Left ventricle myocardium superior (tissue), 1 donor: ENCODE measurements around the gene AKAP5. TPM values are rescaled to one million over a fixed set of nuclear protein-coding genes. Genes with fewer than 3 reads are reported as not detected.
A peak's percentile ranks its signal among the peaks of the same experiment; 100 is the strongest.
"Not testable (repeated sequence)": the region's sequence is repeated elsewhere in the genome, so short reads cannot be mapped to it uniquely, and the experiment has no call there.

Experiments used
- ATAC-seq: fragments of 200-7000 bp; cut with Tn5 transposase; one replicate; pipeline ENCODE4 v1.9.1; 2020; ENCODE audit warnings: mild to moderate bottlenecking, moderate library complexity
- DNase-seq: peaks from one replicate; pipeline ENCODE4 v3.0.0-alpha.2; 2020
- intact Hi-C: fragments of 100-400 bp; cut with micrococcal nuclease; formaldehyde crosslinking; loops from one replicate; pipeline ENCODE4 v1.11.0; 2022
- total RNA-seq: library from RNA; stranded (reverse); fragmentation: NEBNext Ultra II Directional; extraction: Animal tissue kit (Norgen Biotek cat#: 25700); gene quantifications from one replicate; pipeline ENCODE4 v1.2.1, GENCODE V29; 2021
- donor health status: DM: no; HTN: yes; CAD: no; lungs with severe emphysema.

The AKAP5 gene
- total RNA-seq, 1 donor from 2014 or later = 0.30 TPM

DNA sequence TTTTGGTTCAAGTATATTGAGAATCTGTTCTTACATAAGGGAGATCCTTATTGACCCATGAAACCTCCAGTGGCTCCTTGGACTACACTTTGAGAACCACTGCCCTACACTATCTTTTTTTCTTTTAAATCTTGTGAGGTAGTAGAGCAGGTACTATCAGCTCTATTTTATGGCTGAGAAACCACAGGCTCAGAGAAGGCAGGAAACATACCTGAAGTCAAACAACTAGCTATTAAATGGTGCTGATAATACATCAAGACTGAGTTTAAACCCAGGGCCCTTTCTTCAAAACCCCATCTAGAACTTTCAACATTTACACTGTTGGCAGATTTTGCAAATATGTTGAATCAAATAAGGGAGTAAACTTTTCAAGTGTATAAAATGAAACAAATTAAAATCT is 31.5 kb downstream of the AKAP5 start:
- DNase-seq (no peak), ATAC-seq (no peak)
- intact Hi-C loops = no loop called here

DNA sequence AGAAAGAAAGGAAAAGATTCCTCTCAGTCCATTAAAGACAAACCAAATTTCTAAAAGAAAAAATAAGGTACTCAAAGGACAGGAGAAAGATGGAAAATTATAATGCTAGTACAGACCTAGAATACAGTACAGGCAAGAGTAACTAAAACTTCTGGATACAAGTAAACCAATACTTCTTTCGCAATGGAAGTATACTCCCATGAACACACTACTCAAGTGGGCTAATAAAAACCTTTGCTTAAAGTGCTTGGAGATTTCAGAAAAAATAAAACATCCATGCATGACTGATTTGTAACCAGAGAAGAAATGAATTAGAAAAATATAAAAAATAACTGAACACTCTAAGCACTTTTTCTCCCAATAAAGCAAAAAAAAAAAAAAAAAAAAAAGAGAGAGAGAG is 34.8 kb downstream of the AKAP5 start:
- intact Hi-C loops = no loop called here
- ATAC-seq = no peak
- DNase-seq = no peak

DNA sequence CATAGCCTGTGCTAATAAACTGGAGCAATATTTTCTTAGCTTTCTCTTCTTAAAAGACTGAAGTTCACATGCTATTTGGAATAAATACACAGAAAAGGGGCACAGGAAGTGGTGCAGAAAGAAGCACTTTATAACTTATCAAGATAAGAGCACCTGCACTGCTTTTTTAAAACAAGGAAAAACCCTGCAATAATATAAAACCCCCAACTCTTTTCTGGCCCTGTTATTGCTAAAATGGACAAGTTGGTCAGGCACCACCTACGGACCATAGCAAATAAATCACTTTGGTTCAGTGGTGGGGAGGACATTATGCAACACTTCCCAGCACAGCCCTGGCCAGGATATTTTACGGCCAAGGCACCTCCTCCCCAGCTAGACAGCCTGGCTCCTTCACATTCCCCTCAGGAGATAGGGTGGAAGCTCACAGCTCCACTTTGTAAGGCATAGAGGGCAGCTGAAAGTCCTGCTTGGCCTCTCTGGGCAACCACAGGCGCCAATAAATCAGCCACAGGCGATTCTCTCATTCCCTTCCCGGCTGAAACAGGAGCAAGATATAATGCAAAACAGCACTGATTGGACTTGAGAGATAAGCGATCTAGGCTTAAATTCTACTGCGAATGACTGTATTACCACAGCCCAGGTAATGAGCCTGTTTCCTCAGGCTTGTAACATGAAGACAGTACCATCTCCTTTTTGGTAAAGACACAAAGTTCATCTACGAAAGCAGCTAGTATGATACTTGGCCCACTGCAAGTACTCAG is 36.3 kb downstream of the AKAP5 start:
- peak; percentile 24 for ATAC-seq
- intact Hi-C loops = no loop called here
- DNase-seq = peak; percentile 61

DNA sequence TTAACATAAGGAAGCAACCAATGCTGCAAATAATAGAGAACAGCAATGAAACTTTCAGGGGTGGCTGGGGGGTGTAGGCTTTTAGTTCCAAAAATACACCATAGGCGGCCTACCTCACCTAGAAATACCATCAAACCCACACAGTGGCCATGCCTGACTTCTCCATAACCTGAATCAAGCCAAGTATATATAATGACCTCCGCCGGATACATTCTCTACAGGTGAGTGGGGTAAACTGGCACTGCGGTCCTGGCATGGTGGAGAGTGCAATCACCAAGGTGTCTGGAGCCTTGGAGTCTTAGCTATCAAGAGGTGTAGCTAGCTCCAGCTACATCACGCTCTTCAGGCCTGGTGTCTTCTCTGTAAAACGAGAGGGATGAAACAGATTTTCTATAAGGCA is 37.2 kb downstream of the AKAP5 start:
- no peak for ATAC-seq
- DNase-seq = no peak
- intact Hi-C loops = no loop called here

DNA sequence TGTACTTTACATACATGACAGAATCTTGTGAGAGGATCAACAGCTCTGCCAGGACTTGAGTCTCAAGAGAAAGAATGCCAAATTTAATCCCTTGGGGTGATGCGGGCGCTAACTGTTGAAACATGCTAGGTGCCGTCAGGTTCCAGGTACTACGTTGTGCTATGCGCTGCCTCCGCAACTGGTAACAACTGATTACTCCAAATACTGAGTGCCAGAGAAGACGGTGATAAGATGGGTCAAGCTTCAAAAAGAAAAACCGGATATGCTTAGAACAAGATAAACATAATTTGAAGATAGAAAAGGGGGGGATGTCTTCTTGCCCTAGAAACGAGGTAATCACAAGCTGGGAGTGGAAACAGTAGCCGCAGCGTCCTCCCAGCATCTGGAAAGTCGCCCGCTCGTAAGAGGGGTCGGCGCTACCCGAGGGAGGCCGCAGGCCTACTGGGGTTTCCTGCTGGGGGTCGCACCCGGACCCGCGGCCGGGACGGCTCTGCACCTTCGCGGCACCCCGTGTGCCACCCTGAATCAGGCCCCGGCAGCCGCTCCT is 37.7 kb downstream of the AKAP5 start:
- DNase-seq = no peak
- intact Hi-C loops = no loop called here
- peak; percentile 0 for ATAC-seq

DNA sequence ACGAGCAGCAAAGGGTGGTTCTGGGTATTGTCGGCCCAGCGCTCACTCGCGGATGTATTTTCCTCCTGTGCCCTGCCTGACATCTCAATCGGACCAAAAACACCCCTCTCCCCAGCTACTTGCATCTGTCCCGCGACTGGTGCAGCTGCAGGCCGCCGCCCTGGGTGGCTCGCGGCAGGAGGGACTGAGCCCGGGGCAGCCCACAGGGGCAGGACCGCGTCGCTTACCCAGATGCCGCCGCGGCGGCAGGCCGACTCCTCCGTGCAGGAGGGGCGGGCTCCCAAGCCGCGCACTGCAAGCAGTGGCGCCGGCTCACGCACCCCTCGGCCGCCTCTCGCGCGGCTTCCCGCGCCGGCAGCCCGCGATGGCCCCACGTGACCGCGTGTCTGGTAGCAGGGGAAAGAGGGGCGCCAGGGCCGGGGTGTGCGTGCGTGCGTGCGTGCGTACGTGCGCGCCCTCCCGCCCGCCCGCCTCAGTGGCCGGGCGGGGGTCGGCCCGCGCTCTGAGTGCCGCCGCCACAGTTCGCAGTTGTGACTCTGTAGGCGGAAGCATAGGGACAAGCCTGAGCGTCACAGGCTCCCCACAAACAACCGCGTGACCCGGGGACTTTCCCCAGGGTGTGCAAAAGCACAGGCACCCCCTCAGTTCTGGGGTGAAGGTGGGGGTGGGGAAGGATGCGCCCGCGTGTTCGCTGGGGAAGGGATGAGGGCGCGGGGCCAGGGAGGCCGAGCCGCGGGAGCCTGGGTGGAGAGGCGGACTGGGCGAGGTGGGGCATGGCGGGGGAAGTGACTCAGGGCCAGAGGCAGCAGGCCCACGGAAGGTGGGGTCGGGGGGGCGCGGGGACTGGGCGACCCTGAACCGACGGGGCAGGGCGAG is 38.4 kb downstream of the AKAP5 start, which contains the start of gene ZBTB25:
Gene ZBTB25, minus strand, starts transcription at position 405 of the 876 bp plus-strand sequence. CDS start 13,305 bp downstream, outside the sequence.
- peak; percentile 95 for DNase-seq
- intact Hi-C loops = no loop called here
- peak; percentile 81 for ATAC-seq

DNA sequence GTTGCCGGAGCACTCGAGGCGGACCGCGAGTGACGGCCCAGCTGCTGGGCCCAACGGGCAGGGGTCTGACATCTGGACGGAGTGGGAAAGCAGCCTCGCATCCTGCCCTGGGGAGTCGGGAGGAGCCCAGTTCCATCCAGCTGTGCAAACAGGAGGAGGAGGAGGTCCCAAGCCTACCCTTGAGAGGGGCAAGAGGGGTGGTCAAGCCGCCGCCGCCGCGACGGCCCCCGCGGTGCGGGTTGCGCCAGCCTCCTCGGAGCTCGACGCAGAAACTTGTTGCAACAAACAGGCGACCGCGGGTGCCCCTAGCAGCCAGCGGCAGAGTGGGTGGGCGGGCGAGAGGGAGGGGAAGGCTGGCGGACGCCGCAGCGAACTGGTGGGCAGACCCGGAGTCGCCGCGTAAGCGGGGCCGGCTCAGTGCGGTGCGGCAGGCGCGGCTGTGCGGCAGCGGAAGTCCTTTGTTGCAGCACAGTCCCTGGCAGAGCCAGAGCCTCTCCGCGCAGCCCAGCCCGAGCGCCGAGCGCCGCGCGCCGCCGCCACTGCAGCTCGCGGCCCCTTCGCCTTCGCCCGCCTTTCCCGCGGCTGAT is 39.1 kb downstream of the AKAP5 start, which contains the start of gene ZBTB1:
Gene ZBTB1, plus strand, starts transcription at position 461 of the 587 bp plus-strand sequence. CDS start 16,735 bp downstream, outside the sequence.
- DNase-seq = peak; percentile 92
- ATAC-seq = peak; percentile 68
- intact Hi-C loops = no loop called here

DNA sequence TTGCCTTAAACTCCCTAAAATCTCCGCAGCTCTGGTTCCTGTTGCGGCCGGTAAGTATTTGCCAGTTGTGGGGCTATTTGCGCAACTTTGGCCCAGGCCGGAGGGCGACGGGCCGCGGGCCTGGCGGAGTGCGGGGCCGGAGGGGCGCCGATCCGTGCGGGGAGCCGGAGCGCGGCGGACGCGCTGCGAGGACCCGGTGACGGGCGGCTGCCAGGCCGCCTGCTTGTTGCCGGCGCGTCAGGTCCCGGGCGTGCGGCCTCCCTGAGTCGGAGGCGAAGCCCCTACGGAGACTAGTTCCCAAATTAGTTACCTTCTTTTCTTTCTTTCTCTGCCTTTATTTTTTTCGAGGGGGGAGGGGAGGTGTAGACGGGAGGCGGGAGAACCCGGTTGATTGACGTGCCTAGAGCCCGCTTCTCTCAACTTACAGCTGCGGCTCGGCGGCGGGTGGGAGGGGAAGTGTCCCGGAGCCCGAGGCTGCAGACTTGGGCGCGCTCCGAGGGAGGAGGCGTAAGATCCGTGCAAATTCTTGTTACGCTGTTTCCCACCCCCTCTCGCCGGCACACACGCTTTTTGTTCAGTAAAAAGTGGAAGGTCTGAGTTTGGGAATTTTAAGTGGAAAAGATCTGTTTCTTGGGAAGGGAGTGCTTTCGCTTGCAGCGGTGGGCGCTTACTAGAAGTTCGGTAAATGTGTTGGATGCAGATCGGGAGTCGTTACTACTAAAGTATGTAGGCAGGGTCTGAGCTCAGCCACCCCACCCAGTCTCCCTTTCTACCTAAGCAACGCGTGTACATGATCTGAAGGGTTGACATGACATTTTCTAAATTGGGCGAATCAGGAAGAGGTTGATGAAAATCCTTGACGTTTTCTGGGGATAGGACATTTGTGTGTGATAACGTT is 39.8 kb downstream of the AKAP5 start:
- peak; percentile 61 for ATAC-seq
- intact Hi-C loops = no loop called here
- peak; percentile 93 for DNase-seq

DNA sequence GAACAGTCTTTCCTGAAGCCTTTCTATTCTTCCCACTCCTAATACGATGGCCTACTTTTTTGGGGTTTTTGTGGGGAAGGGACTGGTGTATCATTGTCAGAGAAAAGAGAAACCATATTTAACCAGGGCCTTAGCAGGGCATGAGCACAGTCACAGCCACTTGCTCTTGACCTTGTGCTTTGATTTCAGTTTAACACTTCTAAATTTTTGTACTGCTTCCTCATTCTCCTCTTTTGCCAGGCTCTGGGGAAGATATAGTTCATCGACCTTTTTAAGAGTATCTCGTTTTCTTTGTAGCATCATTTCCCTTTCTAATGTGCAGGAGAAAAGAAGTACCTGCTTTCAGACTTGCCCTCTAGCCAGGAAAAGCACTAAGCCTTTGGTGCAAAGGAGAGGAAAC is 41.4 kb downstream of the AKAP5 start:
- DNase-seq (no peak), ATAC-seq (no peak)
- intact Hi-C loops = no loop called here

DNA sequence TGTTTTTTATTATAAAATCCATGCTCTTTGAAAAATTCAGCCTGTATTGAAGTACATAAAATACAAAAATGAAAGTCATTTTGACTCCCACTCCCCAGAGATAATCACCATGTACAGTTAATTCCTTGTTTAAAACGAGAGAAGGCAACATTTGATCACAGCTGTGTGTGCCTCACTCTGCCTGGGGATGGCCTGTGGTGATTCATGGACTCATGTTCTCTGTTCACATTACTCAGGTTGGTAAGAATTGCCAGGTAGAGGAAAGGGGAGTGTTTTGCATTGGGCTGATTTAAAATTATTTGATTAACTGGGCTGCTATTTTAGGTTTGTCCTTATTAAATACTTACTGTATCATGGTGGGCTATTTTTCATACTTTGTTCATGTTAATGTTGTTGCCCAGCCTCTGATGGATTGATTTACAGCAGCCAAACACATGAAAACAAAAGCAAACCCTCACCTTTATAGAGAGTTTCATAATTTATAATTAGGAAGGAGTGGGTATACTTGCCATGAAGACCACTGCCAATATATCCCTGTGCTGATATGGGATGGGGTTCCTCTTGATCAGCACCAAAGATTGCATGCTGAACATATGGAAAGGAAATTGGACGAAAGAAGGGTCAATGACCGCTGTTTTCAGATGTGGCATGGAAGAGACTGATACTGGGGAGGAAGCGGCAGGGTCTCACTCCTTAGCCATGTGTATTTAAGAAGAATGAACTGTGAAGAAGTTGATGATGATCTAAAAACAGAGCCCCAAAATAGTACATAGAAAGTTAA is 42.3 kb downstream of the AKAP5 start:
- intact Hi-C loops = no loop called here
- ATAC-seq (no peak), DNase-seq (no peak)

DNA sequence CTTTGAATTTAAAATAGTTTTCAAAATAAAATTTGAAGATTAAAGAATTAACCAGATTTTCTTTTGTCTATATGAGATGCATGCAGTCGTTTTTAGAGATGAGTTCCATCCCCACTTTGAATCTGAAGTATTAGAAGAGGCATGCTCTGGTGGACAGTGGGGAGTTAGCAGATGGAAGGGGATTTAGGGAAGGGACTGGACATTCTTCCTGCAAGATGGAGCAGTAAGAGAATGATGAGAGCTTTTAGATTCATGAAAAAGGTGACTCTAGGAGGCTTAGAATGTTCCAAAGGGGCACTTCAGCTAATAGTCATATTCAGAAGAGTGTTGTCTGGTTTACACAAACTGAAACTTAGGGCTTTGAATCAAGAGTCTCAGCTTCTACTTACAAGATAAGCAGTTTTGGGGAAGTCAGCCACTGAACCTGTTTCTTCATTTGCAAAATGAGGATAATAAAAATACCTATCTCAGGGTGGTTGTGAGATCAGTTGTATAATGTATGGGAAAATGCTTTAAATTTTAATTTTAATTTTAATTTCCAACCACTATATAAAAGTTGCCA is 43.0 kb downstream of the AKAP5 start:
- intact Hi-C loops = no loop called here
- ATAC-seq = no peak
- DNase-seq = no peak

DNA sequence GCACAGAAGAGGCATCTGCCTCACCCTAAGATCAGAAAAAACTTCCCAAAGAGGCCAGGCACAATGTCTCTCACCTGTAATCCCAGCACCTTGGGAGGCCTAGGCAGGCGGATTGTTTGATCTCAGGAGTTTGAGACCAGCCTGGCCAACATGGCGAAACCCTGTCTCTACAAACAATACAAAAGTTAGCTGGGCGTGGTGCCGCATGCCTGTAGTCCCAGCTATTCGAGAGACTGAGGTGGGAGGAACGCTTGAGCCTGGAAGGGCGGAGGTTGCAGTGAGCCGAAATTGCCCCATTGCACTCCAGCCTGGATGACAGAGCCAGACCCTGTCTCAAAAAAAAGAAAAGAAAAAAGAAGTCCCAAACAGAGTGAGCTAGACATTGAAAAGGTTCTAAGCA is 43.7 kb downstream of the AKAP5 start:
- no peak for DNase-seq
- no peak for ATAC-seq
- intact Hi-C loops = no loop called here

DNA sequence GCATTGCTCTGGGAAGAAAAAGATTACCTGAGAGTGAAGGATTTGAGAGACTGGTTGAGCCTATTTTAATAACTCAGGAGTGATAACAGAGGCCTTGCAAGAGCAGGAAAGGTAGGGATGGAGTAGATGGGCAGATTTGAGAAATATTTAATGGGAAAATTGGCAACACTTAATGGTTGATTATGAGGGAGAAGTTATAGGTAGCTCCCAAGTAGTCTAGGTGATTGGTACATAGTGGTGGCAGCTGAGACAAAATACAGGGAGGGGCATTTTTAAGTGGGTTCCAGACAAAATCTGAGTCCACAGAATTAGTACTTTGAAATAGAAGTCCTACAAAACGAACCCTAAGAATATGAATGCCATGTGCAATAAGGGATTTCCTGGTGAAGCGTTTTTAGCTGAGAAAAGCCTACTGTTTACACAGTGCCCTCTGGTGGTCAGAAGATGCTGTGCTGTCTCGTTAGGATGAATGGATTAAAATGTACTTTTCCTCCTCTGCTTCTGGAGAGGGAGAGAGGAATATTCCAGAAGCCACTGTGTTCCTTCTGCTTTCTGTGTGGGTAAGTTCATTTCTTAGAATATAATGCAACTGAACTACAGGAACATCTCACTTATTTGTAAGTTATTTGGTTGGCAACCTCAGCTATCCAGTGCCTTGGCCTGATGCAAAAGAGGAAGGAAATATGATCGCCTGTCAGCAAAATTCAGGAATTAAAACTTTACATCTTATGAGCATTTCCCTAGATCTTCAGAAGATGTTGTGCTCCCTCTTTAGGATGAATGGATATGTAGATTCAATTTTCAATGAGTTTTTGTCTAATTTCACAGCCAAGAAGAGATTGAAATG is 45.7 kb downstream of the AKAP5 start:
- intact Hi-C loops = no loop called here
- ATAC-seq = peak; percentile 59
- no peak for DNase-seq

DNA sequence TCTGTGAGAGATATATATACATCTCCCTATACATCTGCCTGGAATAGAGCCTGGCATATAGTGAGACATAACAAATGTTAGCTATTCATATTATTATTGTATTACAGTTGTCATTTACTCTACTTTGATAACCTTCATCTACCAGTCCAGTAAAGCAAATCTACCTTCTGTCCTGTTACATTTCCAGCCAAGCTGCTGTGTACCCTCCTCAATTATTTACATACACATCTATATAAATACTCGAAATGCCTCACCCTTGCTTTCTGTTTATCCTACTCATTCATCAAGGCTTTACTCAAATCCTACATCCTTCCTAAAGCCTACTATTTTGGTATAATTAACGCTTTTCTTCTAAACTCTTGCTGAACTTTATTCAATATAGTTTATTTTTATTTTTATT is 48.0 kb downstream of the AKAP5 start:
- ATAC-seq (no peak), DNase-seq (no peak)
- intact Hi-C loops = no loop called here

DNA sequence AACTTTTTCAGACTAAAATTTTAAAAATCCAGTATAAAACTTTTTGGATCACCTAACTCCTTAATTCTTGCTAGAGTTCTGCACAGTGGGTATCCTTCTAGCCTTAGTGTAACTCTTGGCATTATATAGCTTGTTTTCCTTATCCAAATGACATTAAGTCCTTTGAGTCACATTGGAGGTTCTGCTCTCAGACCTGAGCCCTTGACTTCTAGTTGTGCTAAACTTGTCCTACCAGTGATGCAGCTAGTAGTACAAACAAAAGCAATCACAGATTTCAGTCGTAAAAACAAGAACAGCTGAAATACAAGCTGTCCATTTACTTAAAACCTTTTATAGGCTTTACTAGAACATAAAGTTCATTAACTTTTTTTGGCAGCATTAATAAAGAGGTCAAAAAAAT is 49.8 kb downstream of the AKAP5 start:
- intact Hi-C loops = no loop called here
- ATAC-seq = peak; percentile 44
- DNase-seq = no peak

DNA sequence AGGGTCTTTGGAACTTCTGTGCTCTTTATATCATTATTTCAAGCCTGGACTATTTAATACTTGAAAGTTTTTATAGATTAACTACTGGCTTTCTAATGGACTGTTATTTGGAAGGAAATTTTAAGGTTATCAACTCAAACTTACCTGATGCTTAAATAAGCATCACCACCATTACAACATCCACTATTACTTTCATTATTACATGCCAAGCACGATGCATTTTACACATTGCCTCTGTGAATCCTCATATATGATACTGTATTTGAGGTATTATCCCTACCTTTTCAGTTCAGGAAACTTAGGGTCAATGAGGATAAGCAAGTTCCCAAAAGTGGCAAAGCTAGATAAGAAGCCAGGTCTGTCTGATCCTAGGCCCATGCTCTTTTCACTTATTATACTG is 51.7 kb downstream of the AKAP5 start:
- intact Hi-C loops = no loop called here
- DNase-seq = no peak
- no peak for ATAC-seq

DNA sequence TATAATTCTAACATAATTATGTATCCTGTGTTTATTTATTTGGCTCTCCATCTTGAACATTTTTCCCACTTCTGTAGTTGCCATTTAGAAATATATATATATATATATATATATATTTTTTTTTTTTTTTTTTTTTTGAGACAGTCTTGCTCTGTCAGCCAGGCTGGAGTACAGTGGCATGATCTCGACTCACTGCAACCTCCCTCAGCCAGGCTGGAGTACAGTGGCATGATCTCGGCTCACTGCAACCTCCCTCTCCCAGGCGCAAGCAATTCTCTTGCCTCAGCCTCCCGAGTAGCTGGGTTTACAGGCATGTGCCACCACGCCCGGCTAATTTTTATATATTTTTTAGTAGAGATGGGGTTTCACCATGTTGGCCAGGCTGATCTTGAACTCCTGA is 52.4 kb downstream of the AKAP5 start:
- intact Hi-C loops, DNase-seq, ATAC-seq: not testable (repeated sequence)
